Measurements from ENCODE around the gene TLE5. TPM values are rescaled to one million over a fixed set of nuclear protein-coding genes. Genes with fewer than 3 reads are reported as not detected.

The TLE5 gene
- total and polyA plus RNA-seq, 9 of the 15 experiments (the other 6 are each of a cell fraction or from before 2014, with no cell fraction given): 2.0 to 347 (median 235) TPM

GRCh38 chr19:3025549-3025886, 36.8 kb downstream of the TLE5 start:
- TF ChIP-seq PHF21A (IDR thresholded peaks at IDR 0.05; ENCODE audit: borderline replicate concordance, low read depth) (no peak), ZNF518B (CRISPR knock-in tag; IDR thresholded peaks at IDR 0.05) (no peak), RBM39 (optimal IDR thresholded peaks at IDR 0.05; ENCODE audit: low read depth, low read length) (no peak), EWSR1 (IDR thresholded peaks at IDR 0.05; ENCODE audit: borderline replicate concordance, low read depth, partially characterized antibody) (no peak), ZNF655 (CRISPR knock-in tag; IDR thresholded peaks at IDR 0.05) (no peak), ZNF3 (CRISPR knock-in tag; IDR thresholded peaks at IDR 0.05) (no peak)
- no peak overlapping the region for H3K4me3 ChIP-seq
- no peaks in the 10 kb centered on the region for H3K36me3 ChIP-seq (ENCODE audit: control insufficient read depth, insufficient read depth, low read length)
- BruUV-seq (replicated peaks): no TSS peak
- no peaks in the 10 kb centered on the region for H4K20me1 ChIP-seq (replicated peaks; ENCODE audit: control insufficient read depth, insufficient read depth, low read length)
- no peak overlapping the region for H3K27ac ChIP-seq (ENCODE audit: extremely low read depth, low read depth, low read length)
- ChIA-PET CTCF (ENCODE audit: low intra/inter-chr PET ratio) (no interaction called here), POLR2A (interaction anchor here (0.6 to 2.5 kb wide), 3 partner anchors 10 to 29 kb away, joined by 3 to 12 read pairs (median 5); no protein-coding TSS in a partner anchor)
- H3K9me3 ChIP-seq (replicated peaks; ENCODE audit: control insufficient read depth, insufficient read depth, low read depth, low read length): no peaks in the 10 kb centered on the region
- H3K9me1 ChIP-seq (ENCODE audit: control insufficient read depth, insufficient read depth, low read length): no peaks in the 10 kb centered on the region
- FAIRE-seq (no peak), DNase-seq (ENCODE audit: extremely low read depth in 1 of 4, low spot score in 3 of 4) (no peak), ATAC-seq (no peak)
- H3K27me3 ChIP-seq (ENCODE audit: control insufficient read depth in 2 of 2, insufficient read depth in 2 of 2, low read length in 2 of 2): no peaks in the 10 kb centered on the region
- no peaks in the 10 kb centered on the region for H3K79me2 ChIP-seq (ENCODE audit: control insufficient read depth, insufficient read depth, low read length)
- WGBS (ENCODE audit: insufficient coverage, low coverage, missing lambda C conversion rate): 48% methylated on average over 5 of the region's 9 CpGs
- peak overlapping the region in 1 of 2 experiments; percentile 72; a peak in 1 of 4 replicates for H3K9ac ChIP-seq (ENCODE audit: insufficient read depth in 1 of 2, low read depth in 2 of 2, low read length in 2 of 2)
- peaks cover 20 to 40% of the 10 kb centered on the region in 2 experiments for H3K4me1 ChIP-seq (replicated peaks in 1 of 2; ENCODE audit: control insufficient read depth in 2 of 2, insufficient read depth in 2 of 2, low read length in 2 of 2)
- in situ Hi-C loops (cut with MboI): no loop called here
- H3K4me2 ChIP-seq (ENCODE audit: insufficient read depth, low read length): no peak overlapping the region
- intact Hi-C loops (cut with micrococcal nuclease): no loop called here
- H2AFZ ChIP-seq (ENCODE audit: low read depth, low read length): no peak overlapping the region

Measured in K562 (cell line).